T-helper 1 cell (primary cell): ENCODE results near the gene PIGQ.
A peak's percentile ranks its signal among the peaks of the same experiment; 100 is the strongest.

ENCODE experiments used
- DNase-seq, 5 donors: peaks; one replicate each; pipeline ENCODE4 v3.0.0-alpha.2; 2012 to 2020

The PIGQ gene

GRCh38 chr16:609316-609715 lies 39.5 kb downstream of the PIGQ start:
- DNase-seq = no peak

GRCh38 chr16:609984-610383 lies 40.2 kb downstream of the PIGQ start:
- no peak for DNase-seq

GRCh38 chr16:610513-611381 lies 41.0 kb downstream of the PIGQ start:
- DNase-seq = peak in 4 of 5 donors; percentile 25 to 54 (median 40)

GRCh38 chr16:615122-615521 lies 45.4 kb downstream of the PIGQ start:
- DNase-seq = no peak

GRCh38 chr16:616733-617586 lies 47.2 kb downstream of the PIGQ start:
- DNase-seq = no peak

GRCh38 chr16:617855-618254 lies 48.1 kb downstream of the PIGQ start:
- DNase-seq = no peak

- DNase-seq = no peak
Observed at GRCh38 chr16:619476-620100, 49.8 kb downstream of the PIGQ start.

- no peak for DNase-seq
Observed at GRCh38 chr16:620700-621525, 51.1 kb downstream of the PIGQ start.

GRCh38 chr16:621526-622105 lies 51.8 kb downstream of the PIGQ start:
- DNase-seq = no peak

GRCh38 chr16:622920-623280 lies 53.1 kb downstream of the PIGQ start:
- no peak for DNase-seq

- DNase-seq = no peak
Observed at GRCh38 chr16:624526-625070, 54.8 kb downstream of the PIGQ start.

- no peak for DNase-seq
Observed at GRCh38 chr16:625117-625976, 55.6 kb downstream of the PIGQ start.

GRCh38 chr16:625977-626765 lies 56.4 kb downstream of the PIGQ start:
- DNase-seq = no peak

- no peak for DNase-seq
Observed at GRCh38 chr16:626787-627453, 57.2 kb downstream of the PIGQ start.

GRCh38 chr16:627454-628239 lies 57.9 kb downstream of the PIGQ start:
- no peak for DNase-seq

GRCh38 chr16:628321-629061 lies 58.7 kb downstream of the PIGQ start:
- no peak for DNase-seq

- DNase-seq = no peak
Observed at GRCh38 chr16:629185-629832, 59.5 kb downstream of the PIGQ start.
